ENCODE results near the gene TCEAL9. TPM values are rescaled to one million over a fixed set of nuclear protein-coding genes. Genes with fewer than 3 reads are reported as not detected.

Gene TCEAL9
- total and polyA plus RNA-seq, 12 donors = 91.8 to 388 (median 153) TPM

DNA sequence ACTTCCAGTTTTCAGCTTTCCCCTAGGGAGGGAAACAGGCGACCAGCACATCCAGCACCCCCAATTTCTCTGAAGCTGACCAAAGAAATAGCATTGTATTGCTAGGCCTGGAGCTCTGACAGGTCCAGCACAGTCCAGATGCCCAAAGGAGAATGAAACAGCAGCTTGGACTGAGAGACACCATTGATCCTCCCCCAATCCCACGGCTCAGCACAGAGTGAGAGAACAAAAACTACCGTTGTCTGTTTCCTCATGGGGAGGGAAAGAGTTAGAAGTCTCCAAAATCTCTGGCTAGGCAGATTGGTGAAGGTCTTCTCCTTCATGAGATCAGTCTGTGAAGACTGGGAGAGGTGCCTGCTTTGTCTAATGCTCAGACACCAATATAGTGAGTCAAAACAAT is 17.6 kb upstream of the TCEAL9 start:
- peaks cover 9% of the 10 kb centered on the region for H3K27me3 ChIP-seq
- H3K27ac ChIP-seq = no peak overlapping the region
- intact Hi-C loops (cut with DNase I) = no loop called here
- no peak for TF ChIP-seq POLR2A (IDR thresholded peaks at IDR 0.05)
- TF ChIP-seq, protein P1, sequence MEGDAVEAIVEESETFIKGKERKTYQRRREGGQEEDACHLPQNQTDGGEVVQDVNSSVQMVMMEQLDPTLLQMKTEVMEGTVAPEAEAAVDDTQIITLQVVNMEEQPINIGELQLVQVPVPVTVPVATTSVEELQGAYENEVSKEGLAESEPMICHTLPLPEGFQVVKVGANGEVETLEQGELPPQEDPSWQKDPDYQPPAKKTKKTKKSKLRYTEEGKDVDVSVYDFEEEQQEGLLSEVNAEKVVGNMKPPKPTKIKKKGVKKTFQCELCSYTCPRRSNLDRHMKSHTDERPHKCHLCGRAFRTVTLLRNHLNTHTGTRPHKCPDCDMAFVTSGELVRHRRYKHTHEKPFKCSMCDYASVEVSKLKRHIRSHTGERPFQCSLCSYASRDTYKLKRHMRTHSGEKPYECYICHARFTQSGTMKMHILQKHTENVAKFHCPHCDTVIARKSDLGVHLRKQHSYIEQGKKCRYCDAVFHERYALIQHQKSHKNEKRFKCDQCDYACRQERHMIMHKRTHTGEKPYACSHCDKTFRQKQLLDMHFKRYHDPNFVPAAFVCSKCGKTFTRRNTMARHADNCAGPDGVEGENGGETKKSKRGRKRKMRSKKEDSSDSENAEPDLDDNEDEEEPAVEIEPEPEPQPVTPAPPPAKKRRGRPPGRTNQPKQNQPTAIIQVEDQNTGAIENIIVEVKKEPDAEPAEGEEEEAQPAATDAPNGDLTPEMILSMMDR (IDR thresholded peaks at IDR 0.05) = no peak
- H3K36me3 ChIP-seq (replicated peaks in 1 of 2) = no peaks in the 10 kb centered on the region
- no peaks in the 10 kb centered on the region for H3K4me1 ChIP-seq (replicated peaks in 1 of 2)
- no peaks in the 10 kb centered on the region for H3K9me3 ChIP-seq (replicated peaks in 1 of 3)
- no peak for DNase-seq
- H3K4me3 ChIP-seq = no peak overlapping the region
- WGBS, 4 donors = 52 to 73% (median 65%) methylated on average over 2 to 3 of the region's 3 CpGs

DNA sequence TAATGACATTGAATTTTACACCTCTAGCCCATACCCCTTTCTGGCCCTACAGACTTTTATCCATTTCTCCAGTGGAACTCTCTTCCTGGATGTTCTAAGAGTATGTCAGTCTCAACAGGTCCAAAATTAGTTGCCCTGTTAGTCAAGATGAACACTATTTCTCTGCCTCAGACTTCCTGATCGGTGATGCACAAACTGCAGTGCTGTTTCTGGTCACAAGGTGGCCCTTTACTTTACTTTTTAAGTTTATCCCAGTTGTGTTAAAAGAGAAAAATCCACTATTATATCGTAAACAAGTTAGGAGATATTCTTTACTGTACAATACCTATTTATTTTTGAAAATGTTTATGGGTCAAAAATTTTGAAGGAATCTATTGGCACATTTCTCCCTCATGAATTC is 13.2 kb upstream of the TCEAL9 start:
- WGBS, 4 donors = 0 to 22% (median 7%) methylated on average over 2 of the region's 2 CpGs

DNA sequence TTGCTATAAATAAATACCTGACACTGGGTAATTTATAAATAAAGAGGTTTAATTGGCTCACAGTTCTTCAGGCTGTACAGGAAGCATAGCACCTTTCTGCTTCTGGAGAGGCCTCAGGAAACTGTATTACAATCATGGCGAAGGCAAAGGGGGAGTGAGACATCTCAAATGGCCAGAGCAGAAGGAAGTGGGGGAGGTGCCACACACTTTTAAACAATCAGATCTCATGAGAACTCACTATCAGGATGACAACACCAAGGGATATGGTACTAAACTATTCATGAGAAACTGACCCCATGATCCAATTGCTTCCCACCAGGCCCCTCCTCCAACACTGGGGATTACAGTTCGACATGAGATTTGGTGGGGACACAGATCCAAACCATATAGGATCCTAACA is 11.7 kb upstream of the TCEAL9 start:
- H3K27ac ChIP-seq = no peak overlapping the region
- no peak for DNase-seq
- intact Hi-C loops (cut with DNase I) = loop anchor here (10.0 kb wide), 1 partner anchor 120 kb away; no protein-coding TSS in a partner anchor
- no peak overlapping the region for H3K4me3 ChIP-seq
- TF ChIP-seq POLR2A (IDR thresholded peaks at IDR 0.05) = no peak
- TF ChIP-seq, protein P1 (IDR thresholded peaks at IDR 0.05) = no peak
- 62 to 88% (median 73%) methylated on average over 2 of the region's 2 CpGs for WGBS, 4 donors
- no peaks in the 10 kb centered on the region for H3K36me3 ChIP-seq (replicated peaks in 1 of 2)
- no peaks in the 10 kb centered on the region for H3K9me3 ChIP-seq (replicated peaks in 1 of 3)
- H3K4me1 ChIP-seq (replicated peaks in 1 of 2) = no peaks in the 10 kb centered on the region
- peaks cover 43% of the 10 kb centered on the region for H3K27me3 ChIP-seq

More for the DNA sequence above, 13.2 kb upstream of the TCEAL9 start:
- H3K4me1 ChIP-seq (replicated peaks in 1 of 2) = no peaks in the 10 kb centered on the region
- H3K9me3 ChIP-seq (replicated peaks in 1 of 3) = no peaks in the 10 kb centered on the region
- no peak overlapping the region for H3K27ac ChIP-seq
- no peak for TF ChIP-seq POLR2A (IDR thresholded peaks at IDR 0.05)
- TF ChIP-seq, protein P1 (IDR thresholded peaks at IDR 0.05) = peak; percentile 33 to 70 (median 64)
- no peaks in the 10 kb centered on the region for H3K36me3 ChIP-seq (replicated peaks in 1 of 2)
- DNase-seq = peak in 6 of 7 donors; percentile 34 to 81 (median 54)
- no peak overlapping the region for H3K4me3 ChIP-seq
- intact Hi-C loops (cut with DNase I) = loop anchor here (10.0 kb wide), 1 partner anchor 122 kb away; no protein-coding TSS in a partner anchor
- H3K27me3 ChIP-seq = peaks cover 28% of the 10 kb centered on the region

DNA sequence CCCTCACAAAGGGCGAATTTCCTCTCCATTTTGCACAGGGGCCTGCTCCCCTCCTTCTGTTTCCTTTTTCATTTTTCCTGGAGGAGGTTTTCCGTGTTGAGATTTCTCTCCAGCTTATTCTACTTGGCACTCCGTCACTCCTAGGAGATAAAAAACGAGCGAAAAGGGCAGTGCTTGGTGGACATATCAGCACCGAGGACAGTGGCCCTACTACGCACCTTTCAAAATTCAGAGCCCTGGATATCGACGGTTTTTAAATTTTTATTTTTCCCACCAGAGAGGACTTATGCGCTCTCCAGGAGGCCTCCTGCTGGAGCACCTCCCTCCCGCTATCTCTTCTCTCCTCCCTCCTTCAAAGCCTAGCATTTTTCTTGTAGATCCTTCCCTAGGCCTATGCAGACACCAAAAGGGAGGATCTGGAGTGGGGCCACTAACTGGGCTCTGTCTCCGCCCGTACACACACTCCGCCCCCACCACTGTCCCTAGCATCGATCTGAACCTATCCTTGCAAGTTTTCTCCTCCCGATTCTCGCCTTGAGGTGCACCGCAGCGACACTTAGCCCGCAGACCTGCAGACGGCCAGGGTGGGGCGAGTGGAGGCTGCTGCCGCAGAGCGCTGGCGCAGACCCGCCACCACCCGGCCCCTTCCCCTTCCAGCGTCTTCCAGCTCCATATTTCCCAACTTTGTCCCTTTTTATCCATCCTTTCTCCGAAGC is 8.5 kb upstream of the TCEAL9 start:
- no peaks in the 10 kb centered on the region for H3K4me1 ChIP-seq (replicated peaks in 1 of 2)
- no peaks in the 10 kb centered on the region for H3K36me3 ChIP-seq (replicated peaks in 1 of 2)
- no peak overlapping the region for H3K4me3 ChIP-seq
- H3K9me3 ChIP-seq (replicated peaks in 1 of 3) = no peaks in the 10 kb centered on the region
- no peak for DNase-seq
- WGBS, 4 donors = 60 to 77% (median 68%) methylated on average over 29 of the region's 29 CpGs
- H3K27ac ChIP-seq = no peak overlapping the region
- intact Hi-C loops (cut with DNase I) = loop anchor here (10.0 kb wide), 1 partner anchor 117 kb away; no protein-coding TSS in a partner anchor
- peaks cover 44% of the 10 kb centered on the region for H3K27me3 ChIP-seq
- TF ChIP-seq, protein P1 (IDR thresholded peaks at IDR 0.05) = no peak
- TF ChIP-seq POLR2A (IDR thresholded peaks at IDR 0.05) = no peak
